GM18526 (cell line): ENCODE measurements around the gene LRRC4.

Experiments
- POLR2A ChIP-seq: IDR thresholded peaks from 3 replicates; pipeline ENCODE4 v1.6.1; 2011; ENCODE audit not compliant: insufficient read length; ENCODE audit errors: extremely low read depth

The LRRC4 gene

DNA sequence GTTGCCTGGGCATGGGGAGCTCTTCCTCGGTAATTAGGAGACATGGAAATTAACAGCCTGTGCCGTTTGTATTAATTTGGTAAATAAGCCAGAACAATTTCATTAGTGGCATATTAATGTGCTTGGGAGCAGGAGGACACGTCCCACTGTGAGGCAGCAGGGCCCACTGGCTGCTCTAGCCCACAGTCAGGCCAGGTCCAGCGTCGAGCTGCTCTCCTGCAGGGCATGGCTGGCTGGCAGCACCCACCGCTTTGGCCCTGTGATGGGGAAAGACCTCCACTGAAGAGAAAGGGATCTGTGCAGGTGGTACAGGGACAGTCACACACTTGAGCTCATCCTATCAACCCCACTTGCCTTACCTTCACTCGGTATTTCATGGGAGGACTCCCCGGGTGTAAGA is 37.5 kb upstream of the LRRC4 start:
- TF ChIP-seq POLR2A, result no peak

DNA sequence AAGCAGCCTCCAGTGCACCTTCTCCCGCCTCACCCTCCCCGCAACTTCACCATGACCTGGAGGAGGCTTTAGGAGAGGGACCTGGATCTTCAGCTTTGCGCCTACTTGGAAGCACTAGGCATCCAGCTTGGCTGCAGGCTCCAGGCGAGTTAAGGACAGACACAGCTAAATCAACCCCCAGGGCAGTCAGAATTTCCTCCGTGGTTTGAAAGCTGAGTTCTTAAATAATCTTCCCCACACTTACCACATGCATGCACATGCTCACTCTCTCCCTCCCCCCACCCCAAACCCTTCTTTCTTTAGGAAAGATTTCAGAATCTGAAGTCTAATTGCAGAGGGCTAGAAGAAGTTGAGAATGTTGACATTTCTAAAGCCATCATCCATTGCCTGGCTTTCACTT is 36.7 kb upstream of the LRRC4 start:
- no peak for TF ChIP-seq POLR2A

DNA sequence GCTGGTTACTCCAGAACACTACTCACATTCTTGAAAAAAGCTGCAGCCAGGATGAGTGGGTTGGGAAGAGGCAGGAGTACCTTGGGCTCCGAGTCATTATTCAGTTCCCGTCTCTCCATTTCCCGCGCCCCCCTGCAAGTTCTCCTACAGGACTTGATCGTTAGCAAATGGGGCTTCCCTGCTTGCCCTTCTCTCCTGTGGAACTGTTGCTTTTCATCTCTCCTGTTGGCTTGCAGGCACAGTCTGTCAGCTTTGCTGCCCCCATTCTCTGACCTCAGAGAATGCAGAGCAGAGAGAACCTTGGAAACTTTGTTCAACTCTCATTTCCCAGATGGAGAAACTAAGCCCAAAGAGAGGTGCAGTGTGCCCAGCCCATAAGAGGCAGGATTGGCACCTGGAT is 35.6 kb upstream of the LRRC4 start:
- TF ChIP-seq POLR2A, result no peak

DNA sequence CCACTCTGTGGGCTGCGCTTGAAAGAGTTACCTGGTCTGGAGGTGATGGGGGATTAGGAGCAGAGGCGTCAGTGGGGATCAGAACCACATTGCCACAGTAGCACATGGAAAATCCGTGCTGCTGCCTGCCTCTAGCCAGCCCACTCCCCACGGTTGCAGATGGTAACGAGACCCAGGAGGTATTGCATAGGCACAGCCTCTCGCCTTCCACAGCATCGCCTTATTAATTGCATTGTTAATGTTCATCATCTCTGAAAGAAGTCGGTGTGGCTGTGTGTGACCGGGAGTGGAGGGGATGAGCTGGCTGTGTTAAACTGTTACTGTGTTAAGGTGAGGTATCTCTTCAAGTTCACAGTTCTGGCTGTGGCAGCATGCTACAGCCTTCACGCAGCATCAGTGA is 35.2 kb upstream of the LRRC4 start:
- no peak for TF ChIP-seq POLR2A

DNA sequence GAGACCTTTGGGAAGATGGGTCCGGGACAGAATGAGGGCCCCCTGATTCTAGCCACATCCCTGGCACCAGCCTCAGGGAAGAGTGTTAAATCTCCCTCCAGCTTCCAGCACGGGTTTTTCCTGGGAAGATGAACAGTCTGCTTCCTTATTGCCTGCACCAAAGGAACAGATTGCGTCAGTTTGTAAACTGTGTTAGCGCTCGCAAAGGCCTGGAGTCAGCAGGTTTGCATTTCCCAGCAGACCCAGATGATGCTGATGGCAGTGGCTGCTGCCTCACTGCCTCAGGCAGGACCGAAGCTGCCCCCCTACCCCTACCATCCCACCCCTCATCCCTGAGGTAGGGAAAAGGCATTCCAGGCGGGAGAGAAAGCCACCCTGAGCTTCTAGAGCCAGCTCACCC is 34.6 kb upstream of the LRRC4 start:
- TF ChIP-seq POLR2A, result no peak

DNA sequence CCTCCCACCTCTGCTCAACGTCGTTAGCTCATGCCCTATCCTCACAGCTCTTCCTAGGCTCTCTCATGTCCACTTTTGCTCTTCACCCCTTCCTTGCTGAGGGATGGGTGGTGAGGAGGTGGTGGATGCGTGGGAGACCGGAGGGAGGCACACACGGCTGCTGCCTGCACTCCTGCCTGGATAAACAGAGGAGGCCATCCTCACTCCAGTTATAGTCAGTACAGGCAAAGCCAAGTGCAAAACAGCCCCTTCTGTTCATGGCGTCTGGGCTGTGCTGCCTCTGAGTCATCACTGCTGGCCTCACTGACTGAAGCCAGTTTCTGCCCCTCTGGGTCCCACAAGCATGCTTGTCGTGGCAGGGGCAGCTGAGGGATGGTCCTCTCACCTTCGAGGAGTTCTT is 31.9 kb upstream of the LRRC4 start:
- TF ChIP-seq POLR2A, result no peak

DNA sequence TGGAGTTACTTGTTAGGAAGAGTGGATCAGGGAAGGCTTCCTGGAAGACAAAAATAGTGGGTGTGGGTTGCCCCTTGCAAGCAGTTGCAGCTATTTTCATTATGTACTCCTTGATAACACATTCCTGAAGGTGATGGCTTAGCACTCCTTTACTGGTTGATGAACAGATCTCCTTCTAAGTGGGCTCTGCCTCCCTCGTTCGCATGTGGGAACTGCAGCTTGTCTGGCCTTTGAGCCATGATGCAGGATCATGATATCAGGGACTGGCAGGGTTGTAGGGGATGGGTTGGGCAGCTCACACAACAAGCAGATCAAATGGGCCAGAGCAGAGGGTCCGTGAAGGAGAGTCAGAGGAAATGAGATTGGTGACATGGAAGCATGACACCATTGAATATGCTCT is 28.8 kb upstream of the LRRC4 start:
- no peak for TF ChIP-seq POLR2A

DNA sequence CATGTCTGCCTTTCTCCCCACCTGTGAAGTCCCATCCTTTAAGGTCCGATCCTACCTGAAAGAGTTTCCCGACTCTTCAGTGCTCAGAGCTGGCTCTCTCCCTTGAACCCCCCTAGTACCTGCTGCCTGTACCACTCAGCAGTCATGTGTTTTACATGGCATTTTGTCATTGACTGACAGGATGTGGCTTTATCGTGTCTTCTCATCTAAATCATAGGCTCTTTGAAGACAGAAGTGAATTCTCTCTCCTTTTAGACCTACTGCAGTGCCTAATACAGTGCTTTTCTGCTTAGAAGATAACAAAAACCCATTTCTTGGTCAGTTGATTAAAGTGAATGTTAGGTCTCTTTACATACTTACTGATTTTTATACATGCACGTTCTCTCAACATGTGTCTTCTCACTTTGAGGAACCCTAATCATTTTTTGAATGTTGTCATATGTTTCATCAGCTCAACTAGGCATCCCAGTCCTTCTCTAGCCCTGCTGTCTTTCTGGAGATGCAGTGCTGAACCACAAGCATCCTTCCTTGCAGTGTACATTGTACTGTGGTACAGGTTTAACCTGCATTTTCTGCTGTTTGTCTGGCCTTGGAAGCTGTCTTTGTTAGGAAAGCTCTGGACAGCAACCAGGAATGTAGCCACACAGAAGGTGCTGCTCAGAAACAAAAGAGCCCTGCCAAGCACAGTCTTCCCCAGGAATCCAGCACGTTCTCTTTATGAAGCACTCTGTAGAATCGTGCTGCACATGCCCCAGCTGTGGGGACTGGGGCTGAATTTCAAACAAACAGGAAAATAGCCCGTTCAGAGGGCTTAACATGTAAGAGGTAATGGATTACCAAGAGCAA is 28.1 kb upstream of the LRRC4 start:
- TF ChIP-seq POLR2A, result no peak

DNA sequence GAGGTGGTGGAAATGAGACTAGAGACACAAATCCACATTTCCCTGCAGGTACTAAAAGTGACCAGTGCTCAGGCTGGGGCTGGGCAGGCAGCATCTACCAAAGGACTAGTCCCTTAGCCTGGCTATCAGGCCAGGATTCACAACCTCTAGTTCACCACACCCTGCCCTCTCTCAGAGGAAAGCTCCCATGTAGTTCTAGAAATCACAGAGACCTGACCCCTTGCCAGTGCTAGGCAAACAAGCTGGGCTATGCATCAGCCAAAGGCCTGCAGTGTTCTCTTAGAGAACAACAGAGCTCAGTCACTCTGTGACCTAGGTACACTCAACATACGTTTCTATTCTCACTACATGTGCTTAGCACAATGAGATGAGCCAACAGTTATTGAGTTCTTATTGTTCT is 26.7 kb upstream of the LRRC4 start:
- no peak for TF ChIP-seq POLR2A

DNA sequence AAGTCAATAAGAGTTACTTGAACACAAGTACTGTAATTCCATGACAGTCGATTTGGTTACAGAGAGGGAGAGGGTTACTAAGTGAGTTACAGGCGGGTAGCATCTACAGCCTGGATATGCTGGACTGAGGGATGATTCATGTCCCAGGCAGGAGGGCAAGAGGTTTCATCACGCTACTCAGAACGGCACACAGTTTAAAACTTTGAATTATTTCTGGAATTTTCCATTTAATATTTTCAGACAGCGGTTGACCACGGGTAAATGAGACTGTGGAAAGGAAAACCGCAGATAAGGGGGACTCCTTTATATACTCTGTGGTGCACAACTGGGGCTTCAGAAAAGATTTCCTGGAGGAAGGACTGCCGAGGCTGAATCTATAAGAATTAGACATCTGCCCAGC is 25.7 kb upstream of the LRRC4 start:
- no peak for TF ChIP-seq POLR2A

DNA sequence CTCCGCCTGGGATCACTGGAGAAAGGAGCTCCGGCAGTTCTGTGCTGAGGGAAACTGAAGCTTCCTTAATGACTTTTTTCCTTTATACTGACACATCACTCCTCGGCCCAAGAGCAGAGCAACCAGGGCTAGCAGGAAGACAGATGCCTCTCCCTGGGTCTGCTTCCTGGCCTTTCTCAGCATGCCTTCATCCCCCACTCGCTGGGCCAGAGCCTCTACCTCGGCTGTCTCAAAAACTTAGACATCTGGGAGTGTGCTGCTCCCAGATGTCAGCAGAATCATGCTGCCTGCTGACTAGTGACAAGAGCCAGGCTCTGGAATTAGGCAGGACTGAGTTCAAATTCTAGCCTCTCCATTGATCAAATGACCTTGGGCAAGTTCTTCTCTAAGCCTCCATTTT is 24.4 kb upstream of the LRRC4 start:
- no peak for TF ChIP-seq POLR2A

DNA sequence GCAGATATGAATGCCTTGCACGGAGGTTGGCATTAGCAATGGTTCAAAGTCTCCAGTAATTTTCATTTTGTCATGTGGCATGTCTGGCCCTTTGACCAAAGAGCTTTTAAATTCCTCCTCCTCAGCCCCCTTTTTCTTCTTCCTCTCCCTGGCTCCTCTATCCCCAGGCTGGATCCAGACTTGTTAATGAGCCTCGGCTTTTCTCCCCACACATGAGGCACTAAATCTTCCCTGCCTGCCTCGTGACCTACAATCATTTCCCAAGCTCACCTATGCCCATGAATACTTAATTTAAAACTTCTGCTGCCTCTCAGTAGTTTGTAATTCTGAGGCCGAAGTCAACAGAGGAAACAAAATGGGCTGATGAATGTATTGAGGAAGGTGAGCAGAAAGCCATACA is 23.3 kb upstream of the LRRC4 start:
- no peak for TF ChIP-seq POLR2A

DNA sequence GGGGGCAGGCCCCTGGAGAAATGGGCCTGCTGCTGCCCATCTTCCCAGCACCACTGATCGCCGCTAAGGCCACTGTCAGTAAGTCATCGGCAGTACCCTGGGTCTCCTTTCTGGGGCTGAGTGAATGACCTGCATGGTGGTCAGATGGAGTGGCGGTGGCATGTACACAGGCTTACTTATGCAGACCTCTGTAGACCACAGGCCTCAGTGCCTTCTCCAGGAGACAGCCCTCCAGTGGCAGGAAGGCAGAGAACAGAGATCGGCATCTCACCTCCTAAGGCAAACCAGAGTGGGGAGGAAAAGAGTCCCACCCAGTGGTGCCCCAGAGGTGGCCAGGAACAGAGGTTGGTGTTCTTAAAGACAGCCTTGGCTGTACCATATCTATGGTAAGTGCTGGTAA is 22.8 kb upstream of the LRRC4 start:
- no peak for TF ChIP-seq POLR2A

DNA sequence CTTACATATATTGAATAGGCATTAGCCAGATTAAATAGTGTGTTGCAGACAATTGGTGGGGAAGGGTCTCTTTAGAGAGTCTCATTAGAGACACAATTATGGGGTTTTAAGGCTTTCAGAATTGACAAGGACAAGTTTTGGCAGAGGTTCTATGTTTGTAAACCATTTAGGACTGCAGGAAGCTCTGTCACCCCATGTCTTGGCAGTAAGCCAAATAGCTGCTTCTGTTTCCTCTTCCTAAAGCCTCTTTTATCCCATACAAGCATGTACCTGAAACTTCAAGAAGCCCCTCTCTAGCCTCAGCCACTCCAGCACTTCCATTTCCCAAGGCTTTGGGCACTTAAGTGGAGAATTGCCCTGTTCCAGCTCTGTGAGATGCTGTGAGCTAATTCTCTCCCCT is 21.8 kb upstream of the LRRC4 start:
- no peak for TF ChIP-seq POLR2A

DNA sequence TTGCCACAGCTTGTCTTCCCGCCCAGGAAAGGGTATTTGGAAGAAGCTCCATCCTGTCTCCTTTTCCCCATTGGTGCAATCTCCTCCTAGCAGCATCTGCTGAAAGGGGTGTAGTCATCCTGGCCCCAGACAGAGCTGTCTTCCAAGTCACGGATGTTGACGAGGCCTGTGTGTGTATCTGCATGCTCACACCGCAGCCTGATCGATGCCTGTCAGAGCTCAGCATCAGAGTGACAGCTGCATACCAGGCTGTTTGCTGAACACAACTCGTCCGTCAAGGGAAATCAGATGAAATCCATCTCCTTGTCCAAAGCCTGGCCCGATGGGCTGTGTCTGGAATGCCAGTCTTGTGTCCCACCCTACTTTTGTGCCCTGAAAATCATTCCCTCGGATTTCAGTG is 21.2 kb upstream of the LRRC4 start:
- no peak for TF ChIP-seq POLR2A

DNA sequence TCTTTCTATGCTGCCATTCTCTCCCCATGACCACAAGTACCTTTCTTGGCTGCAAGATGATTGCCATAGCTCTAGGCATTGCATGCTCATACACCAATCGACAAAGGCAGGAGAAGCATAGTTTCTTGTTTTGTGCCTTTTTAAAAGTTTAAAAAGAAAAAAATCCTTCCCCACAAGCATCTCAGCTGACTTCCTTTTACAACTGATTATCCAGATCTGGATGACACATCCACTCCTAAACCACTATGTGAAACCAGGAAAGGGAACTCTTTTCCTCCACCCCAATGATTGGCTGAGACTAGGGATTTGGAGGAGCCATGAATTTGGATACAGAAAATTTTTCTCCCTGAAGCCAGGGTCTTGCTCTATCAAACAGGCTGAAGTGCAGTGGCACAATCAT is 14.5 kb upstream of the LRRC4 start:
- no peak for TF ChIP-seq POLR2A

DNA sequence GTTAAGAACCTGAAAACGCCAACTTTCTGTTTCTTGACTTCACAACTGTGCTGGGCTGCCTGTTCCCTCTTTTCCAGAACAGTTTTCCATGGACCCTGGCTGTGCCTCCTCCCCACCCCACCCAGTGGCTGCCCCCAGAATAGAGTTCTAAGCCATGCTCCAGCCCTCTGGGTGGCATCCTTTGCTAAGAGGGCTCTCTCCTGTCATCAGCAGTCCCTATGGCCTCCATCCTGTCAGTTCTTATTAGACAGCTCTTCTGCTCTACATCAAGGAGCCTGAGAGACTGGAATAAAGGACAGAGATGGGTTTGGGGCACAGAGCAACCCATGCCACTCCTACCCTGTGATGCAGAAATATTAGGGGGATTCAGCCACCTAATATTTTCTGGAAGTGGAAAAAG is 13.9 kb upstream of the LRRC4 start:
- TF ChIP-seq POLR2A, result no peak
